ENCODE data around the gene SLC37A2. TPM values are rescaled to one million over a fixed set of nuclear protein-coding genes. Genes with fewer than 3 reads are reported as not detected.

Gene SLC37A2
- total and polyA plus RNA-seq, 2 of the 13 experiments (the other 11 are each of a cell fraction or from before 2014, with no cell fraction given): 4.6 to 7.1 TPM

DNA sequence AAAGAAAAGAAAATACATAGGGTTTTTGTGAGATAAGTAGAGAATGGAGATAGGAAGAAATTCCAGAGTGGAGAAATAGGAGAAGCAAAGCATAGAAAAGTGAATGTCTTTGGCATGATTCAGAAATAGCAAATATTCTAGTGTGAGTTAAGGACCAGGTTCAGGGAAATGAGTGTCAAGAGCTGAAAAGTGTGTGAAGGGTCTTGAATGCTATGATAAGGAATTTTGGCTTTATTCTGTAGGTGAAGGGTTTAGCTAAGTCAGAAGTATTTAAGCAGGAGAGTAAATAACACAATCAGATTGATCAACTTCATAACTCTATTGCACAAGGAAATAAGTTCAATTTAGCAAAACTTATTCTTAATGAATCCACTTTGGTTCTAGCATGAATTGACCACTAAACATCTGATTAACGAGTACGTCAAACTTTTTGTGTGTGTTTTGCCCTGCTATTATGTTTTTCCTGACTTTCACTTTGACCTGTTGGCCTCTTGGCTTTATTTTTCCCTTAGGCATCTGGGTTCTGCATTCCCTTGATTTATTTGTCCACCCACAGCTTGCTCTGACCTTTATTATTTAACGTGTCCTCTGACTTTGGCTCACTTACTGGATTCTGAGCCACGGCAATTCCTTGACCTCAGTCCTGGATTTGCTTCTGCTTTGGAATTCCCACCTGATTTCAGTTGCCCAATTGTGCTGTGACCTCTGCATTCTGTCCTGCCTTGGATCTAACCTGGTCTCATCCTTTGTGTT lies 60.3 kb downstream of the SLC37A2 start:
- peak overlapping the region; percentile 84 for H3K4me2 ChIP-seq (ENCODE audit: low read depth, low read length)
- 33% methylated on average over 4 of the region's 4 CpGs for WGBS (ENCODE audit: low lambda C conversion rate)
- H3K4me3 ChIP-seq (replicated peaks in 1 of 3; ENCODE audit: insufficient read depth in 1 of 3, low read depth in 2 of 3, low read length in 3 of 3): peak overlapping the region; percentile 48 to 55 (median 53); a peak in 5 of 6 replicates
- in situ Hi-C loops (cut with HindIII; ENCODE audit: extremely low pct_ligation_motif_present, low pct_unique_long_range_greater_than_20kb): no loop called here
- H2AFZ ChIP-seq (ENCODE audit: low read length): peak overlapping the region; percentile 92
- DNase-seq (ENCODE audit: low spot score) (no peak), ATAC-seq (peak; percentile 40; the same call in 2 of the 3 replicates), FAIRE-seq (no peak)
- no peaks in the 10 kb centered on the region for H4K20me1 ChIP-seq (ENCODE audit: insufficient read depth, low read length)
- H3K79me2 ChIP-seq (ENCODE audit: insufficient read depth, low read length): no peaks in the 10 kb centered on the region
- no TSS peak for BruUV-seq (replicated peaks)
- peaks cover 0 to 11% of the 10 kb centered on the region in 2 experiments; a peak in 1 of 5 replicates for H3K27me3 ChIP-seq (ENCODE audit: control insufficient read depth in 1 of 2, insufficient read depth in 2 of 2, low read length in 2 of 2)
- POLR2A ChIA-PET: interaction anchor here (0.6 to 2.2 kb wide), 7 partner anchors 9 to 780 kb away, joined by 3 to 36 read pairs (median 9); partner anchors contain the start of genes CCDC15, PUS3 and TMEM218
- 0 out of 2 replicates have a peak overlapping the region, but pooled peaks have one; percentile 41 for H3K9ac ChIP-seq (ENCODE audit: insufficient read depth, low read depth, low read length)
- no peaks in the 10 kb centered on the region for H3K36me3 ChIP-seq (replicated peaks in 1 of 2; ENCODE audit: control insufficient read depth in 1 of 2, insufficient read depth in 2 of 2, low read length in 2 of 2)
- peaks cover 16% of the 10 kb centered on the region for H3K4me1 ChIP-seq (ENCODE audit: insufficient read depth, low read length)
- no peaks in the 10 kb centered on the region for H3K9me3 ChIP-seq (ENCODE audit: low read length)
- H3K27ac ChIP-seq (ENCODE audit: extremely low read length, insufficient read depth, low read length): no peak overlapping the region
- 0 out of 2 replicates have a peak, but pooled peaks have one; percentile 18 for TF ChIP-seq KDM4B (CRISPR knock-in tag; IDR thresholded peaks at IDR 0.05)
- 0 out of 2 replicates have a peak, but pooled peaks have one; percentile 21 for TF ChIP-seq ZNF441 (CRISPR knock-in tag; IDR thresholded peaks at IDR 0.05; ENCODE audit: borderline replicate concordance)
- 0 out of 2 replicates have a peak, but pooled peaks have one; percentile 18 for TF ChIP-seq ZNF780A (CRISPR knock-in tag; IDR thresholded peaks at IDR 0.05)
- TF ChIP-seq NONO (IDR thresholded peaks at IDR 0.05): no peak
- TF ChIP-seq NONO (CRISPR knock-in tag; conservative IDR thresholded peaks at IDR 0.05): no peak
- intact Hi-C loops (cut with micrococcal nuclease; ENCODE audit: unreplicated experiment): no loop called here
- CTCF ChIA-PET (ENCODE audit: low intra/inter-chr PET ratio, low total read pairs): interaction anchor here (1.1 to 1.3 kb wide), 3 partner anchors 12 to 162 kb away, joined by 3 to 9 read pairs (median 4); partner anchors contain the start of gene TMEM218
